T-helper 17 cell (primary cell): ENCODE data around the gene ST3GAL6. TPM values are rescaled to one million over a fixed set of nuclear protein-coding genes. Genes with fewer than 3 reads are reported as not detected.

ENCODE experiments used
- ATAC-seq: fragments of 150-1000 bp; cut with Tn5 transposase; 2 replicates; pipeline ENCODE4 v1.10.0; 2021; ENCODE audit warnings: mild to moderate bottlenecking, moderate library complexity
- DNase-seq, 3 donors: peaks; one replicate each; pipeline versions ENCODE4 v3.0.0 to v3.0.0-alpha.2; 2020 to 2021
- H3K9me3 ChIP-seq: one replicate; pipeline ENCODE4 v1.7.0; 2013; ENCODE audit warnings: low read length, mild to moderate bottlenecking; ENCODE audit not compliant: control insufficient read depth, poor library complexity, severe bottlenecking
- H3K27ac Mint-ChIP-seq: one replicate; pipeline ENCODE4 v1.8.0; 2022; ENCODE audit warnings: mild to moderate bottlenecking, moderate library complexity, mixed read lengths
- H3K27me3 Mint-ChIP-seq: one replicate; pipeline ENCODE4 v1.8.0; 2022; ENCODE audit warnings: mixed read lengths
- H3K36me3 Mint-ChIP-seq: one replicate; pipeline ENCODE4 v1.8.0; 2022; ENCODE audit warnings: low read depth, mixed read lengths
- H3K4me1 Mint-ChIP-seq: one replicate; pipeline ENCODE4 v1.8.0; 2022; ENCODE audit warnings: mild to moderate bottlenecking, mixed read lengths
- H3K4me3 Mint-ChIP-seq: one replicate; pipeline ENCODE4 v1.8.0; 2022; ENCODE audit warnings: mild to moderate bottlenecking, moderate library complexity, mixed read lengths
- total RNA-seq, 4 donors: library from RNA in 2 of 4; stranded (reverse) in 2 of 4; gene quantifications; one replicate each; pipeline ENCODE4 v1.2.3 and lab custom pipeline; 2022 to 2026

The ST3GAL6 gene
- total RNA-seq, 2 donors from 2014 or later, result 0.99 to 3.6 TPM

- no peaks in the 10 kb centered on the region for H3K4me1 Mint-ChIP-seq
- DNase-seq, result no peak
- no peaks in the 10 kb centered on the region for H3K36me3 Mint-ChIP-seq
- peak; percentile 50 for ATAC-seq
- H3K9me3 ChIP-seq, result no peaks in the 10 kb centered on the region
- peak overlapping the region; percentile 1 for H3K27ac Mint-ChIP-seq
- H3K27me3 Mint-ChIP-seq, result peaks cover 22% of the 10 kb centered on the region
- H3K4me3 Mint-ChIP-seq, result no peak overlapping the region
These were observed 7.3 kb downstream of the ST3GAL6 start for GRCh38 chr3:98770261-98771039.

- no peaks in the 10 kb centered on the region for H3K9me3 ChIP-seq
- Mint-ChIP-seq H3K36me3 (no peaks in the 10 kb centered on the region), H3K4me1 (no peaks in the 10 kb centered on the region), H3K27ac (no peak overlapping the region), H3K4me3 (no peak overlapping the region), H3K27me3 (peaks cover 26% of the 10 kb centered on the region)
- DNase-seq, result no peak
- ATAC-seq, result no peak
These were observed 8.9 kb downstream of the ST3GAL6 start for GRCh38 chr3:98772022-98772421.

- DNase-seq (no peak), ATAC-seq (no peak)
- Mint-ChIP-seq H3K27ac (no peak overlapping the region), H3K4me1 (peaks cover 3% of the 10 kb centered on the region), H3K27me3 (peaks cover 47% of the 10 kb centered on the region), H3K36me3 (no peaks in the 10 kb centered on the region), H3K4me3 (no peak overlapping the region)
- H3K9me3 ChIP-seq, result no peaks in the 10 kb centered on the region
These were observed 12.5 kb downstream of the ST3GAL6 start for GRCh38 chr3:98775459-98776139.

GRCh38 chr3:98776140-98776493 is 13.0 kb downstream of the ST3GAL6 start:
- Mint-ChIP-seq H3K27me3 (peaks cover 42% of the 10 kb centered on the region), H3K4me3 (no peak overlapping the region), H3K4me1 (peaks cover 3% of the 10 kb centered on the region), H3K27ac (no peak overlapping the region), H3K36me3 (no peaks in the 10 kb centered on the region)
- no peak for ATAC-seq
- DNase-seq, result no peak
- H3K9me3 ChIP-seq, result no peaks in the 10 kb centered on the region

DNA sequence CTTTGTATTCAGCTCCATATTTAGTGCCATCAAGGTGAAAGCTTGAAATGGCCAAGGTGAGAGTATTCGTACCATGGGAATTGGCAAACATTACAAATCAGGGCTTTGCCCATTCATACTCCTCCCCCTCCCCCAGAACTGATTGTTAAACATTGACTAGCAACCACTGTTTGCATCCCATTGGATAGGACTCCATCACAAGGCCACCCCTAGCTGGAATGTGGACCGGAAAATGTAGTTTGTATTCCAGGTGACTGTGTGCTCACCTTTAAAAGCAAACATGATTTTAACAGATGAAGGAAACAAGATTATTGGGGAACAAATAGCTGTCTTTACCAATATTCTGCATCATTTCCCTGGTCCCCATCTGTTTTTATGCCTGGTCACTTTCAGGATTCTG is 14.1 kb downstream of the ST3GAL6 start:
- H3K27ac Mint-ChIP-seq, result no peak overlapping the region
- H3K9me3 ChIP-seq, result no peaks in the 10 kb centered on the region
- peaks cover 3% of the 10 kb centered on the region for H3K4me1 Mint-ChIP-seq
- no peak overlapping the region for H3K4me3 Mint-ChIP-seq
- DNase-seq (no peak), ATAC-seq (no peak)
- peaks cover 37% of the 10 kb centered on the region for H3K27me3 Mint-ChIP-seq
- H3K36me3 Mint-ChIP-seq, result no peaks in the 10 kb centered on the region

- ATAC-seq, result no peak
- Mint-ChIP-seq H3K27ac (no peak overlapping the region), H3K36me3 (no peaks in the 10 kb centered on the region), H3K27me3 (peaks cover 37% of the 10 kb centered on the region), H3K4me3 (no peak overlapping the region), H3K4me1 (peaks cover 3% of the 10 kb centered on the region)
- no peaks in the 10 kb centered on the region for H3K9me3 ChIP-seq
- no peak for DNase-seq
These were observed 14.7 kb downstream of the ST3GAL6 start for GRCh38 chr3:98777801-98778220.

DNA sequence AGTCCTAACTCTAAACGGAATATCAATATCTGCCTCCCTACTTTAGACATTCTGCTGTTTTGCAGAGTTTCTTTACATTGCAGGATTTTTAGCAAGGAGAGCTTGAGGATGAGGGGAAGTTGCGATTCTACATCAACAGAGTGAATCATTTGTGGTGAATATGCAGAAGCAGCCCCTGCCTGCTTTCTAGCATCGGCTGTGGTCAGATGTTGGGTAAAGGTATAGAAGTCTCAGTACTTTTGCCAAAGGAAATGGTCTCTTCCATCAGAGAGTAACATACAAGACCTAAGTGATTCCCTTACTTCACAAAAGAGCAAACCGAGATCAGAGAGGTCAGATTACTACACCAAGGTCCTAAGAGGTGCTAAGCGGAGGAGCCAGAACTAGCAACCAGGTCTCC is 15.2 kb downstream of the ST3GAL6 start:
- Mint-ChIP-seq H3K27ac (no peak overlapping the region), H3K4me3 (no peak overlapping the region), H3K4me1 (peaks cover 3% of the 10 kb centered on the region), H3K36me3 (no peaks in the 10 kb centered on the region), H3K27me3 (peaks cover 37% of the 10 kb centered on the region)
- H3K9me3 ChIP-seq, result no peaks in the 10 kb centered on the region
- DNase-seq (no peak), ATAC-seq (no peak)

- Mint-ChIP-seq H3K36me3 (no peaks in the 10 kb centered on the region), H3K4me3 (no peak overlapping the region), H3K27ac (no peak overlapping the region), H3K4me1 (peaks cover 3% of the 10 kb centered on the region), H3K27me3 (peaks cover 37% of the 10 kb centered on the region)
- H3K9me3 ChIP-seq, result no peaks in the 10 kb centered on the region
- DNase-seq, result no peak
- ATAC-seq, result no peak
These were observed 15.8 kb downstream of the ST3GAL6 start for GRCh38 chr3:98778852-98779413.

DNA sequence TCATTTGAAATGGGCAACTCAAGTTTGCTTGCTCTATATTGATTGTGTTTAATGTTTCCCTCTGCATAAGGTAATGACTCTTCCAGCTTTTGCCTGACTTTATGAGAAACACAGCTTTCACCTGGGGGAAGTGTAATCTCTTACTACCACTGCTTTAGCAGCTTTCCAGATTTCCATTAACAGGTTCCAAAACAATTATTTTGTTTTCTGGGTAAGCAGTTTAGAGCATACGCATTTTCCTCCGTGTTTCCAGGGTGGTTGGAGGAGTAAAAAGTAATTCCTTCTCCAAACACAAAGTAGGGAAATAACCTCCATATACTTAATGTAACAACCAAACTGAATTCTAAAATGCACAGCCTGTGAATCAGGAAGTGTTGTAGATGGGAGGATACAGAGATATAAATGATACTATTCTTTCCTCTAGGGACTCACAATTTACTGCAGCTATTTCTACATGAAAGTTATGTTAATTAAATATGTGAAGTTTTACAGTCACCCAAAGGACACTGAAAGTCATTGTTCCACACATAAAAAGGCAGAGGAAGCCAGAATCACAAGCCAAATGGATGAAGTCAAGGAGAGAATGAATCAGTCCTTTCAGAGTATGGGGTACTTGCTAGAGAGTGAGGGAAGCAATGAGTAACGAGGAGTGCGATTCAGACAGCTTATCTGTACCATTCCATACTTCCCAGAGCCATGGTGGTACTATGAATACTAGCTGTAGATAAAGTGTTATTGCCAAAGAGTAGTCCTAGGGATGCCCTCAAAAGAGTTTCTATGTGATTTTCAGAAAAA is 16.6 kb downstream of the ST3GAL6 start:
- no peaks in the 10 kb centered on the region for H3K9me3 ChIP-seq
- peaks cover 37% of the 10 kb centered on the region for H3K27me3 Mint-ChIP-seq
- DNase-seq (no peak), ATAC-seq (no peak)
- no peak overlapping the region for H3K4me3 Mint-ChIP-seq
- H3K27ac Mint-ChIP-seq, result no peak overlapping the region
- H3K36me3 Mint-ChIP-seq, result no peaks in the 10 kb centered on the region
- H3K4me1 Mint-ChIP-seq, result peaks cover 3% of the 10 kb centered on the region

DNA sequence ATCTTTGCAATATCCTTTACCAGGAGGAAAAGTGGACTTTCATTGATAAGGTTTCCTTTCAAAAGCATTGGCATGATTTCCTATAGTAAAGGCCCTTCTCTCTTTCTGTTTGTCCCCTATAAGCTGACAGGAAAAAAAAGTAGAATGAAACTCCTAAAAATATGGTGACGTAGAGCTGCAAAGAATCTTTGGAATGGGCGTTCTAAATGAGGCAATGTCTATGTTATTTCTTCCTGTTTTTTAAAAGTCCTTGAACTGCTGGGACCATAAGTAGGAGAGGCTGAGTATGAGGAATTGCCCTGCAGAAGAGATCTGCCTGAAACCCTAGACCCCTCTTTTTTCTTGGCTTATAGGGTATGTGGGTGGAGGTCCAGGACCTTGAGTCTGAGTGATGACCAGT is 17.2 kb downstream of the ST3GAL6 start:
- ATAC-seq, result no peak
- Mint-ChIP-seq H3K27ac (no peak overlapping the region), H3K36me3 (no peaks in the 10 kb centered on the region), H3K4me1 (peaks cover 3% of the 10 kb centered on the region), H3K4me3 (no peak overlapping the region), H3K27me3 (peaks cover 37% of the 10 kb centered on the region)
- no peak for DNase-seq
- no peaks in the 10 kb centered on the region for H3K9me3 ChIP-seq

DNA sequence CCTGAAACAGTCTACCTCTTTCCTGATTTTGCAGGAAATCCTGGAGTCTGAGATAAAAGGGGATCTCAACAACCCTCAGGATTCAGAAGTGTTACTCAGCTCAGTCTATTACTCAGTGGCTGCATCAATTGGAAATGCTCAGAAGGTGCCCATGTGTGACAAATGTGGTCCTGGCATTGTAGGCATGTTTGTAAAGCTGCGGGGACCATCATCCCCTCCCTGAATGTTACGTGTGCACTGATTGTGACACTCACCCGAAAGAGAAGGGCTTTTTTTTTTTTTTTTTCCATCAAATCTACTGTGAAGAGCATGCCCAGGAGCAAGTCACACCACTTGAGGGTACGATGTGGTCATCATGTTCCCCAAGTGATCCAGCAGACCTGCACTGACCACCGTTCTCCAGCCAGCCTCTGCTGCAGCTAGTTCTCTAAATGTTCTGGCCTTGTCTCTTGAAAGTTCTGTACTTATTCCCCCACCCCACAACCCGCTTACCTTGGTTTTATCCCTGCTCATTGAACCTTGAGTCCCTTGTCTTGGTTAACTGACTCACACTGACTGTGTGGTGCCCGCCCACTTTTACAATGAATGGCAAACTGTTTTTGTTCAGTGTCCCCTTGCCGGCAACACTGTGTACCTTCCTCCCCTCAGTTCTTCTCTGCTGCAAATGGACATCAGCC is 19.8 kb downstream of the ST3GAL6 start:
- no peak overlapping the region for H3K4me3 Mint-ChIP-seq
- H3K36me3 Mint-ChIP-seq, result no peaks in the 10 kb centered on the region
- no peak overlapping the region for H3K27ac Mint-ChIP-seq
- DNase-seq (no peak), ATAC-seq (no peak)
- H3K9me3 ChIP-seq, result no peaks in the 10 kb centered on the region
- H3K27me3 Mint-ChIP-seq, result peaks cover 27% of the 10 kb centered on the region
- peaks cover 3% of the 10 kb centered on the region for H3K4me1 Mint-ChIP-seq

- Mint-ChIP-seq H3K36me3 (no peaks in the 10 kb centered on the region), H3K27me3 (peaks cover 16% of the 10 kb centered on the region), H3K4me3 (no peak overlapping the region), H3K4me1 (no peaks in the 10 kb centered on the region), H3K27ac (no peak overlapping the region)
- H3K9me3 ChIP-seq, result no peaks in the 10 kb centered on the region
- ATAC-seq (no peak), DNase-seq (no peak)
These were observed 20.9 kb downstream of the ST3GAL6 start for GRCh38 chr3:98784042-98784441.
